Measurements from ENCODE around the gene EVA1C.
A peak's percentile ranks its signal among the peaks of the same experiment; 100 is the strongest.
"Not testable (repeated sequence)": the region's sequence is repeated elsewhere in the genome, so short reads cannot be mapped to it uniquely, and the experiment has no call there.

EVA1C gene

GRCh38 chr21:32424674-32425073, 12.2 kb downstream of the EVA1C start:
- DNase-seq (ENCODE audit: low read depth) = no peak

GRCh38 chr21:32425628-32426027, 13.1 kb downstream of the EVA1C start:
- no peak for DNase-seq (ENCODE audit: low read depth)

GRCh38 chr21:32426066-32426465, 13.6 kb downstream of the EVA1C start:
- DNase-seq (ENCODE audit: low read depth) = no peak

DNA sequence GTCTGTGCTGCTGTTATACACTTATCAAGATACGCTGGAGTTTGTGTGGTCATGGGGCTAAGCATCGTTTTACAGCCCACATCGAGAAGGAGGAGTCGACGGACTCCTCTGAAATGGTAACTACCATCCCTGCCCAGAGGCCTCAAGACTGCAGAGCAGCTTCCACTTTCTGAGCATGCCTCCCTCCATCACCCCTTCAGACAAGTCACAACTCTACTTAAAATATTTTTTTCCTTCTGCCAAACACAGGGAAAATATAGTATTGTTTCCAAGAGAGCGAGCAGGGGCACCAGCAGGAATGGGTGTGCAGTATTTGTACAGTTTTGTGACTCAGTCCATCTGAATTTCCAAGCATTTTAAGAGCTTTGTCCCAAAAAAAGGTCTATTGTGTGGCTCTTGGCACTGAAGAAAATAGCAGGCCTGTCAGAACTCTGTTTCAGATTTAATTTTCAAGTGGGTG, 14.1 kb downstream of the EVA1C start:
- DNase-seq (ENCODE audit: low read depth) = no peak

- DNase-seq (ENCODE audit: low read depth) = peak; percentile 41
These were observed 15.6 kb downstream of the EVA1C start for GRCh38 chr21:32427958-32428623.

- DNase-seq (ENCODE audit: low read depth) = peak; percentile 70
These were observed 20.6 kb downstream of the EVA1C start for GRCh38 chr21:32432982-32433660.

- no peak for DNase-seq (ENCODE audit: low read depth)
These were observed 25.2 kb downstream of the EVA1C start for GRCh38 chr21:32437729-32438128.

- DNase-seq (ENCODE audit: low read depth) = no peak
These were observed 30.2 kb downstream of the EVA1C start for GRCh38 chr21:32442566-32443318.

DNA sequence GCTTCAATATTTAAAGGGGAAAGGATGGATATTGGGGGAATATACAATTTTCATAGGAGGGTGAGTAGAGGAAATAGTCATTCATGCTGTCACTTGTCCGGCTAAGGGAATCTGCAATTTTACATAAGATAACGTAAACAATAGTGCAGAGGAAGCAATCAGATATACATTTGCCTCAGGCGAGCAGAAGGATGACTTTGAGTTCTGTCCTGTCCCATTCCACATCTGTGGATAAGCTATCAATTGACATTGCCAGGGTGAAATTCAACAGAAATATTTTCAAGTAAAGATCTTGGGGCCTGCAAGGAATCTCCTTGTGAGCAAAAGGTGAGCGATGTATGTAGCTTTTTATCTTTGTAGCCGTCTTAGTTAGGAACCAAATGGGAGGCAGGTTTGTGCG, 32.6 kb downstream of the EVA1C start:
- DNase-seq (ENCODE audit: low read depth) = no peak

- DNase-seq (ENCODE audit: low read depth) = not testable (repeated sequence)
These were observed 33.9 kb downstream of the EVA1C start for GRCh38 chr21:32446440-32446839.

DNA sequence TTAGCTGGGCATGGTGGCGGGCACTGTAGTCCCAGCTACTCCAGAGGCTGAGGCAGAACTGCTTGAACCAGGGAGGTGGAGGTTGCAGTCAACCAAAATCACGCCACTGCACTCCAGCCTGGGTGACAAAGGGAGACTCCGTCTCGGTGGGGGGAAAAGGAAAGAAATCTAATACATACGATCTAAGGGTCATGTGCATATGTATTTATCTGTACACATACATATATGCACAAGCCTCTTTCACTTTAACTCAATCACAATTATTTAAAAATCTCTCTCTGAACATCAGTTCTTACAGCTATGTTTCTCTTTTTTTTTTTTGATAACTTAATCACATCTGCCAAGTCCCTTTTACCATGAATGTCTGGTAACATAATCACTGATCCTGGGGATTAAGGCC, 34.7 kb downstream of the EVA1C start:
- no peak for DNase-seq (ENCODE audit: low read depth)

- DNase-seq (ENCODE audit: low read depth) = no peak
These were observed 36.5 kb downstream of the EVA1C start for GRCh38 chr21:32448803-32449594.

DNA sequence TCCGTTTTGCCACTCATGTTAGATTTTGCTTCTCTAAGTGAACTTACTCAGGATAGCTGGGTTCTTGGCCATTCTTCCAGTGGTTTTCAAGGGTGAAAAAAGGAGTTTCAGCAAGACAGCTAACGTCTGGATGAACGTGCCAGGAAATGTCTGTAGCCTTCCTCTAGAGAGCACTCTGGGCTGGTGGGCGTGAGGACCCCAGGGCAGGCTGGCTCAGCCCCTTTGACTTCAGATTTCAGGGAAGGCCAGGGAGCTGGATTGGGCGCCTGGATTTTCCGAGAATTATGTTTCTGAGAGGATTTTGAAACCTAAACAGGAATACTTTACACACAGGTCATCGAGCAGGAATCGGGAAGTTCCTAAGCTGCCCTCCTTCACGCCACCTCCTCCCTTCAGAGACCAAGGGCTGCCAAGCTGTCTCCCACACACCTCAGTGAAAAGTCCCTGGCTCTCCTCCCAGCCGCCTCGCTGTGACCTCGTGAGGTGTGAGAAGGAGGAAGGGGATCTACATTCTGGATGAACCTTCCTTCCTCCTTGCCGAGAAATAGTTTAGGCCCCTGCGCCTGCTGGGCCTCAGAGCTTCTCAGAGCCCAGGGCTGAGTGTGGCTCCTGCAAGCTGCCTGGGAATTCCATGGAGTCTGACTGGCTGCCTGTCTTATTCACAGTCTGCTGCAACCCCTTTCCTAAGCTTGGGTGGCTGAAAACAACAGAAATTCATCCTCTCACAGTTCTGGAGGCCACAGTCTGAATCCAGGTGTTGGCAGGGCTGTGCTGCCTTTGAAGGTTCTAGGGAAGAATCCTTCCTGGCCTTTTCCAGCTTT, 38.6 kb downstream of the EVA1C start:
- DNase-seq (ENCODE audit: low read depth) = peak; percentile 79

DNA sequence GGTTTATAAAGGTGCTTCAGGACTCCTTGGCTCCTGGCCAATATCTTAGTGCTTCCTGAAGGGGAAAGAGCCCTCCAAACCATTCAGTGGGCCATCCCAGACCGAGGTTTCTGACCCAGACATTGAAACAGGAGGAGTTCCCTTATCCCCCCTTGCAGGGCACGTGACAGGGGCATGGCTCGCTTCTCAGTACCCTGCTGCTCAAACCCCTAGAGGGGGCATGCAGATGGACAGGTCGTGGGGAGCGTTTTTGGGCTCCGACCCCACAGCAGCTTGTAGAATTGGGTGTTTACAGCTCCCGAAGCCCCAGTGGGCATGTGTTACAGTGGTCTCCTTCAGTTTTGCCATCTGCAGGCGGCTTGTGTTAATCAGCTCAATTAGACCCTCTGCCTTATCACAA, 39.7 kb downstream of the EVA1C start:
- DNase-seq (ENCODE audit: low read depth) = not testable (repeated sequence)

DNA sequence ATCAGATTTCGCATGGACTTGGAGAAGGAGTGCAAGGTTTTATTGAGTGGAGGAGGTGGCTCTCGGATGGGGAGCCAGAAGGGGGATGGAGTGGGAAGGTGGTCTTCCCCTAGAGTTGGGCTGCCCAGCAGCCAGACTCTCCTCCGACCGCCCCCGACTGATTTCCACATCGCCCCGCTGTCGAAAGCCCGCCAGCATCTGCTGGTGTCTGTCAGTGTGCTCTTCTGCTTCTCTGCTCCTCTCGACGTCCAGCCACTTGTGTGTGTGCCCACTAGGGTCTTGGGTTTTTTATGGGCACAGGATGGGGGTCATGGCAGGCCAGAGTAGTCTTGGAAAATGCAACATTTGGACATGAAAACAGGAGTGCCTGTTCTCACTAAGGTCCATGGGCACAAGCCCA, 40.1 kb downstream of the EVA1C start:
- DNase-seq (ENCODE audit: low read depth) = no peak

GRCh38 chr21:32455548-32455947, 43.0 kb downstream of the EVA1C start:
- no peak for DNase-seq (ENCODE audit: low read depth)

DNA sequence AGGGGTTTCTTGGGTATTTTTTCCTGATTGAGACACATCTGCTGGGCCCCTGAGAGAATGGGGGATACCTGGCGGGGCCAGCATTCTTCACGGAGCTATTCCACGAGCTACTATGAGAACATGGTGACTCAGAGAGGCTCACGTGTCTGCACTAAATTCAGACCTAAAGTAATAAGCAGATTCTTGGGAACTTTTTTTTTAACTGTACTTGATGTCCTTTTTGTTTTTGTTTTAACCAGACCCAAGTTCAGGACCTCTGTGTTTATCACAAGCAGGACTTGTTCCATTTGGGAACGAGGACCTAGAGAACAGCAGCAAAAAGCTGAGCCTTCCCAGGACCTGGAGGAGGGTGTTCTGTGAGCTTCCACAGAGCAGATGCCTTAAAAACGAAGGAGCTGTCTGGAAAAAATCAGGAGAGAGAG, 44.0 kb downstream of the EVA1C start:
- peak; percentile 67 for DNase-seq (ENCODE audit: low read depth)

GRCh38 chr21:32457360-32457840, 44.9 kb downstream of the EVA1C start:
- DNase-seq (ENCODE audit: low read depth) = no peak

DNA sequence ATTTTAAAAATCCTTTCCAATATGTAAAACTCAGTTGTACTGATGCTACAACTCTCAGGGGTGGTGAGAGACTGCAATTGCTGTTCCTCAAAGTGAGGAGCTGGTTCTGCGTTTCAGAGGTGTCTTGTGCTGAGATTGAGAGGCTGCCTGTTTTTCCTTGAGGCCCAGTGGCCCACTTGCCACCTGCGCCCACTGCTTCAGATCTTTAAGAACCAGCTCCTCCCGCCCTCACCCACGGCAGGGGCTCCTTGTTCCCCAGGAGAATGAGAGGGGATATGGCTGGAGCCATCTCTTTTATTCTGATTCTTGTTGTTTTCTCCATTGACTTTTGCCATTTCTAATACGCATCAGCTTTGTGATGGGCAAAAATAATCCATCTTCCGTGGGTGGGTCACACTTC, 45.5 kb downstream of the EVA1C start:
- DNase-seq (ENCODE audit: low read depth) = no peak

GRCh38 chr21:32459972-32460371, 47.5 kb downstream of the EVA1C start:
- peak; percentile 73 for DNase-seq (ENCODE audit: low read depth)

DNA sequence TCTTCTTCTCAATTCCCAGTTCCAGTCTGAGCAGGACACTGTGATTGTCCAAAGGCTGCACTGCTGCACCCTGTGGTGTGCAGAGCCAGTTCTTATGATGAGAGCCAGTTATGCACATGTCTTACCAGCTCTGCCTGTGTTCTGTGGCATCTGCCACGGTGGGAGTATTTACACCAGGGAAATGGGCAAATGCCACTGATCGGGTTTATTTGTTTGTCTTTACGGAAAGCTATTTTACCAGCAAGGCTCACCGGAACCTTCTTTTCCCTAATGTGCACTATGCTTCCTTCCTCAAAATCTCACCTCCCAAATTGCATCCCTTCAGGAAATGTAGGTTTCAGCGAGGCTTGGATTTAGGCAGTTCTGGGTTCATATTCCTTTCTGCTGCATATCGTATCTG, 49.0 kb downstream of the EVA1C start:
- no peak for DNase-seq (ENCODE audit: low read depth)

Measured in amniotic epithelial cell (primary cell).